Trophoblast cell (in vitro differentiated cells and primary cell): ENCODE data around the gene TCTN1.
"Not testable (repeated sequence)": the region's sequence is repeated elsewhere in the genome, so short reads cannot be mapped to it uniquely, and the experiment has no call there.

Experiments
- DNase-seq, 2 donors: peaks; one replicate each; pipeline ENCODE4 v3.0.0-alpha.2; 2016
- H2AFZ ChIP-seq: 2 replicates; pipeline ENCODE4 v1.6.1; 2013; ENCODE audit warnings: low read length, moderate library complexity, mild to moderate bottlenecking; ENCODE audit not compliant: insufficient read depth, poor library complexity
- H2AK5ac ChIP-seq: 2 replicates; pipeline ENCODE4 v1.6.1; 2013; ENCODE audit warnings: mild to moderate bottlenecking, low read length
- H2BK120ac ChIP-seq: 2 replicates; pipeline ENCODE4 v1.6.1; 2013; ENCODE audit warnings: low read length, mild to moderate bottlenecking, moderate library complexity; ENCODE audit not compliant: insufficient read depth, poor library complexity
- H2BK12ac ChIP-seq: 2 replicates; pipeline ENCODE4 v1.6.1; 2013; ENCODE audit warnings: mild to moderate bottlenecking, low read length, moderate library complexity
- H2BK5ac ChIP-seq: 2 replicates; pipeline ENCODE4 v1.6.1; 2013; ENCODE audit warnings: low read length, low read depth, moderate library complexity, mild to moderate bottlenecking; ENCODE audit not compliant: poor library complexity
- H3K14ac ChIP-seq: 2 replicates; pipeline ENCODE4 v1.6.1; 2013; ENCODE audit warnings: mild to moderate bottlenecking, low read length
- H3K18ac ChIP-seq: 2 replicates; pipeline ENCODE4 v1.6.1; 2013; ENCODE audit warnings: mild to moderate bottlenecking, low read length
- H3K23ac ChIP-seq: 2 replicates; pipeline ENCODE4 v1.6.1; 2013; ENCODE audit warnings: low read length
- H3K27ac ChIP-seq: 2 replicates; pipeline ENCODE4 v1.5.1; 2013; ENCODE audit warnings: low read depth, mild to moderate bottlenecking, inconsistent platforms, low read length, moderate library complexity
- H3K27me3 ChIP-seq: 2 replicates; pipeline ENCODE4 v1.6.1; 2013; ENCODE audit warnings: inconsistent platforms, mild to moderate bottlenecking, low read length, moderate library complexity; ENCODE audit not compliant: insufficient read depth
- H3K36me3 ChIP-seq, 2 experiments: 1 replicate in 1 of 2; 2 replicates in 1 of 2; pipeline ENCODE4 v1.6.1; 2013; ENCODE audit warnings: low read length in 2 of 2, mild to moderate bottlenecking in 2 of 2, moderate library complexity in 1 of 2; ENCODE audit not compliant: insufficient read depth in 2 of 2, control insufficient read depth in 1 of 2
- H3K4ac ChIP-seq: 2 replicates; pipeline ENCODE4 v1.6.1; 2013; ENCODE audit warnings: low read depth, mild to moderate bottlenecking, low read length, moderate library complexity
- H3K4me1 ChIP-seq, 2 experiments: 1 replicate in 1 of 2; 2 replicates in 1 of 2; pipeline ENCODE4 v1.6.1; 2013; ENCODE audit warnings: low read length in 2 of 2, mild to moderate bottlenecking in 2 of 2, moderate library complexity in 1 of 2; ENCODE audit not compliant: insufficient read depth in 2 of 2, control insufficient read depth in 1 of 2
- H3K4me2 ChIP-seq: 2 replicates; pipeline ENCODE4 v1.6.1; 2013; ENCODE audit warnings: inconsistent platforms, mild to moderate bottlenecking, low read length, moderate library complexity
- H3K4me3 ChIP-seq: 2 replicates; pipeline ENCODE4 v1.5.1; 2013; ENCODE audit warnings: mild to moderate bottlenecking, low read depth, low read length, inconsistent platforms
- H3K79me1 ChIP-seq: one replicate; pipeline ENCODE4 v1.6.1; 2013; ENCODE audit warnings: low read length
- H3K79me2 ChIP-seq: 2 replicates; pipeline ENCODE4 v1.6.1; 2013; ENCODE audit warnings: low read length, mild to moderate bottlenecking; ENCODE audit not compliant: control insufficient read depth, insufficient read depth, poor library complexity
- H3K9ac ChIP-seq: 2 replicates; pipeline ENCODE4 v1.6.1; 2013; ENCODE audit warnings: mild to moderate bottlenecking, low read length
- H3K9me3 ChIP-seq: 2 replicates; pipeline ENCODE4 v1.6.1; 2013; ENCODE audit warnings: low read depth, mild to moderate bottlenecking, control low read depth, inconsistent platforms, low read length; ENCODE audit not compliant: insufficient read depth
- H4K12ac ChIP-seq: 2 replicates; pipeline ENCODE4 v1.6.1; 2013; ENCODE audit warnings: low read depth, mild to moderate bottlenecking, low read length, moderate library complexity
- H4K8ac ChIP-seq: 2 replicates; pipeline ENCODE4 v1.6.1; 2013; ENCODE audit warnings: low read depth, mild to moderate bottlenecking, low read length, moderate library complexity
- H4K91ac ChIP-seq: one replicate; pipeline ENCODE4 v1.6.1; 2013; ENCODE audit warnings: low read depth, mild to moderate bottlenecking, low read length, moderate library complexity
- WGBS: extraction: QIAGEN DNeasy Blood & Tissue Kit; methylation state at CpG from one replicate; pipeline ENCODE4 v1.1.7; 2013; ENCODE audit warnings: missing lambda C conversion rate; ENCODE audit not compliant: insufficient read length, insufficient coverage; ENCODE audit errors: extremely low coverage; 5-methylcytosine and 5-hydroxymethylcytosine counted together

Gene TCTN1

DNA sequence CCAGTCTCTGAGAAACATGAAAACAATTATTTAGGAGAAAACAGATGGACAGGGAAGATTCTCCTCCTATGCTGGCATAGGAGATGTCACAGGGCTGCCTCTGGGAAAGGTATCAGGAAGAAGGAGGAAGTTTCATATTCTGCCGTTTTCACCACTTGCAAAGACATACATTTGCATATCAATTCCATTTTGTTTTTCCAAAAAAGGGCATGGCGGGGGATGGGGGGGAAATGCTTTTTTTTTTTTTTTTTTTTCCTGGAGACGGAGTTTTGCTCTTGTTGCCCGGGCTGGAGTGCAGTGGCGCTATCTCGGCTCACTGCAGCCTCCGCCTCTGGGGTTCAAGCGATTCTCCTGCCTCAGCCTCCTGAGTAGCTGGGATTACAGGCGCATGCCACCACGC is 40.3 kb downstream of the TCTN1 start:
- no CpG with 5 or more reads among the region's 10 CpGs for WGBS
- not testable (repeated sequence) for H4K91ac ChIP-seq, H2BK120ac ChIP-seq, H3K18ac ChIP-seq, H3K27me3 ChIP-seq, H3K23ac ChIP-seq, H3K79me1 ChIP-seq, DNase-seq, H2BK12ac ChIP-seq, H3K14ac ChIP-seq, H3K9ac ChIP-seq, H2AK5ac ChIP-seq, H2BK5ac ChIP-seq, H3K79me2 ChIP-seq, H3K4me2 ChIP-seq, H2AFZ ChIP-seq, H4K12ac ChIP-seq, H3K27ac ChIP-seq, H3K4me3 ChIP-seq, H3K4ac ChIP-seq, H3K9me3 ChIP-seq, H3K4me1 ChIP-seq, H3K36me3 ChIP-seq, H4K8ac ChIP-seq

DNA sequence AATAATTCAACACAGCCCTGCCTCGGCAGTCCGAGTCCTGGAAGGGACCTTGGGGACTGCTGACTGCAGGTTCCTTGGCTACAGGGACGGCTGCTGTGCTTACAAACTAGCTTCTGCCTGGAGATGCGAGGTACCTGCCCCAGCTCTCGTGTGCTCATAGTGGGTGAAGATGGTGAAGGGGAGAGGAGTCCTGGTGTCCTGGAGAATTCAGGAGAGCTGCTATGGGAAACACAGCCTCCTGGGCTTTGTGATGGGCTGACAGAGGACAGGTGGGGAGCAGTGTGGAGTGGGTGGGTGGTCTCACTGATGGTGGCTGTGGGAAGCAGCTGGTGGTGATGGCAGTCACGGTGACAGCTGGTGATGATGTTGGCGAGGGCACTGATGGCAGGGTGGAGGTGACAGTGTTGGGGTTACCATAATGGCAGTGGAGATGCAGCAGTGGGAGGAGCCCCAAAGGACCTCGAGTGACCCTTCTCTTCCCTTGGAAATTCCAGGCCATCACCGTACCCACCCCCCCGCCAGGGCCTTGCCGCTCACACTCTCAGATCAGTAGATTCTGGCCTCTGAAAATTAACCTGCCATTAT is 42.2 kb downstream of the TCTN1 start:
- Histone ChIP-seq H3K9me3 (no peaks in the 10 kb centered on the region), H3K79me1 (no peaks in the 10 kb centered on the region), H3K4me2 (no peak overlapping the region), H4K8ac (no peak overlapping the region), H3K23ac (no peak overlapping the region), H3K4me1 (no peaks in the 10 kb centered on the region), H3K4me3 (peak overlapping the region; percentile 31), H3K79me2 (no peaks in the 10 kb centered on the region), H3K9ac (no peak overlapping the region), H3K27ac (no peak overlapping the region), H2BK120ac (no peak overlapping the region), H3K14ac (no peak overlapping the region), H2AFZ (no peak overlapping the region), H3K18ac (no peak overlapping the region), H4K12ac (no peak overlapping the region), H3K27me3 (no peaks in the 10 kb centered on the region), H3K36me3 (no peaks in the 10 kb centered on the region), H3K4ac (no peak overlapping the region), H2BK12ac (no peak overlapping the region), H2AK5ac (no peak overlapping the region), H4K91ac (no peak overlapping the region), H2BK5ac (no peak overlapping the region)
- no peak for DNase-seq
- WGBS = no CpG with 5 or more reads among the region's 11 CpGs

- no peak overlapping the region for H3K4me3 ChIP-seq
- no peak overlapping the region for H3K23ac ChIP-seq
- H3K4ac ChIP-seq = no peak overlapping the region
- no peak overlapping the region for H4K12ac ChIP-seq
- DNase-seq = no peak
- no peaks in the 10 kb centered on the region for H3K27me3 ChIP-seq
- no peak overlapping the region for H4K91ac ChIP-seq
- no peak overlapping the region for H3K9ac ChIP-seq
- H3K79me2 ChIP-seq = no peaks in the 10 kb centered on the region
- no peaks in the 10 kb centered on the region for H3K9me3 ChIP-seq
- H3K79me1 ChIP-seq = no peaks in the 10 kb centered on the region
- H2BK5ac ChIP-seq = no peak overlapping the region
- H3K18ac ChIP-seq = no peak overlapping the region
- H2BK120ac ChIP-seq = no peak overlapping the region
- no peaks in the 10 kb centered on the region for H3K4me1 ChIP-seq
- H3K27ac ChIP-seq = no peak overlapping the region
- H3K14ac ChIP-seq = no peak overlapping the region
- H3K4me2 ChIP-seq = no peak overlapping the region
- H4K8ac ChIP-seq = no peak overlapping the region
- WGBS = no CpG with 5 or more reads among the region's 9 CpGs
- H2BK12ac ChIP-seq = no peak overlapping the region
- H2AK5ac ChIP-seq = no peak overlapping the region
- no peaks in the 10 kb centered on the region for H3K36me3 ChIP-seq
- no peak overlapping the region for H2AFZ ChIP-seq
Observed at GRCh38 chr12:110657747-110658146, 43.8 kb downstream of the TCTN1 start.

GRCh38 chr12:110658242-110658641 is 44.3 kb downstream of the TCTN1 start:
- Histone ChIP-seq H2AFZ (no peak overlapping the region), H3K4me2 (no peak overlapping the region), H3K79me1 (no peaks in the 10 kb centered on the region), H4K91ac (no peak overlapping the region), H3K36me3 (no peaks in the 10 kb centered on the region), H3K9me3 (no peaks in the 10 kb centered on the region), H2BK12ac (no peak overlapping the region), H2BK5ac (no peak overlapping the region), H4K12ac (no peak overlapping the region), H3K27me3 (no peaks in the 10 kb centered on the region), H4K8ac (no peak overlapping the region), H3K4me1 (no peaks in the 10 kb centered on the region), H3K18ac (no peak overlapping the region), H3K14ac (no peak overlapping the region), H3K9ac (no peak overlapping the region), H3K4me3 (no peak overlapping the region), H3K27ac (no peak overlapping the region), H3K79me2 (no peaks in the 10 kb centered on the region), H3K4ac (no peak overlapping the region), H2AK5ac (no peak overlapping the region), H3K23ac (no peak overlapping the region), H2BK120ac (no peak overlapping the region)
- DNase-seq = no peak
- WGBS = no CpG with 5 or more reads among the region's 9 CpGs
